ENCODE measurements around the gene TATDN2.

- TF ChIP-seq ZNF253 (CRISPR knock-in tag; conservative IDR thresholded peaks at IDR 0.05) (no peak), HNRNPH1 (optimal IDR thresholded peaks at IDR 0.05; ENCODE audit: low read depth, low read length) (no peak), POLR2AphosphoS5 (IDR thresholded peaks at IDR 0.05; ENCODE audit: control insufficient read depth, insufficient read depth, low read depth, low read length) (no peak), REST (IDR thresholded peaks at IDR 0.05; ENCODE audit: borderline replicate concordance) (no peak), REST (CRISPR knock-in tag; IDR thresholded peaks at IDR 0.05; ENCODE audit: low read depth) (no peak), ZNF696 (CRISPR knock-in tag; conservative IDR thresholded peaks at IDR 0.05) (no peak), ATF3 (IDR thresholded peaks at IDR 0.05) (no peak), ATF3 (CRISPR knock-in tag; conservative IDR thresholded peaks at IDR 0.05) (no peak), SPI1 (IDR thresholded peaks at IDR 0.05; ENCODE audit: borderline replicate concordance, low read depth, low read length) (no peak), RFX5 (IDR thresholded peaks at IDR 0.05; ENCODE audit: low read depth, low read length) (no peak), RAD21 (CRISPR knock-in tag; conservative IDR thresholded peaks at IDR 0.05 in 1 of 2, IDR thresholded peaks at IDR 0.05 in 1 of 2) (no peak)
These were observed 64.1 kb downstream of the TATDN2 start for GRCh38 chr3:10312391-10312790.

All from K562 (cell line).